ENCODE data around the gene RPP30.

The RPP30 gene

GRCh38 chr10:90914992-90915765 lies 43.4 kb downstream of the RPP30 start:
- Histone ChIP-seq H3K27me3 (ENCODE audit: control insufficient read depth in 2 of 2, insufficient read depth in 2 of 2, low read length in 2 of 2) (no peaks in the 10 kb centered on the region), H3K36me3 (ENCODE audit: control insufficient read depth in 2 of 2, insufficient read depth in 2 of 2, low read length in 2 of 2) (no peaks in the 10 kb centered on the region), H3K9me3 (ENCODE audit: control insufficient read depth in 2 of 2, low read length in 2 of 2) (no peaks in the 10 kb centered on the region), H3K4me1 (ENCODE audit: control insufficient read depth in 2 of 2, insufficient read depth in 2 of 2, low read length in 2 of 2) (no peaks in the 10 kb centered on the region), H3K9ac (ENCODE audit: low read depth in 1 of 2, low read length in 2 of 2) (no peak overlapping the region), H3K4me3 (ENCODE audit: low read length in 2 of 2) (no peak overlapping the region), H3K27ac (ENCODE audit: low read depth in 2 of 2, low read length in 2 of 2) (no peak overlapping the region)

- no peak overlapping the region for H3K27ac ChIP-seq (ENCODE audit: low read depth in 2 of 2, low read length in 2 of 2)
- H3K9ac ChIP-seq (ENCODE audit: low read depth in 1 of 2, low read length in 2 of 2) = no peak overlapping the region
- no peaks in the 10 kb centered on the region for H3K9me3 ChIP-seq (ENCODE audit: control insufficient read depth in 2 of 2, low read length in 2 of 2)
- H3K27me3 ChIP-seq (ENCODE audit: control insufficient read depth in 2 of 2, insufficient read depth in 2 of 2, low read length in 2 of 2) = no peaks in the 10 kb centered on the region
- H3K4me1 ChIP-seq (ENCODE audit: control insufficient read depth in 2 of 2, insufficient read depth in 2 of 2, low read length in 2 of 2) = no peaks in the 10 kb centered on the region
- H3K4me3 ChIP-seq (ENCODE audit: low read length in 2 of 2) = no peak overlapping the region
- no peaks in the 10 kb centered on the region for H3K36me3 ChIP-seq (ENCODE audit: control insufficient read depth in 2 of 2, insufficient read depth in 2 of 2, low read length in 2 of 2)
Measured at GRCh38 chr10:90915766-90916075, 43.9 kb downstream of the RPP30 start.

- no peak overlapping the region for H3K9ac ChIP-seq (ENCODE audit: low read depth in 1 of 2, low read length in 2 of 2)
- no peaks in the 10 kb centered on the region for H3K36me3 ChIP-seq (ENCODE audit: control insufficient read depth in 2 of 2, insufficient read depth in 2 of 2, low read length in 2 of 2)
- H3K27me3 ChIP-seq (ENCODE audit: control insufficient read depth in 2 of 2, insufficient read depth in 2 of 2, low read length in 2 of 2) = no peaks in the 10 kb centered on the region
- no peaks in the 10 kb centered on the region for H3K9me3 ChIP-seq (ENCODE audit: control insufficient read depth in 2 of 2, low read length in 2 of 2)
- H3K27ac ChIP-seq (ENCODE audit: low read depth in 2 of 2, low read length in 2 of 2) = no peak overlapping the region
- H3K4me3 ChIP-seq (ENCODE audit: low read length in 2 of 2) = no peak overlapping the region
- no peaks in the 10 kb centered on the region for H3K4me1 ChIP-seq (ENCODE audit: control insufficient read depth in 2 of 2, insufficient read depth in 2 of 2, low read length in 2 of 2)
Measured at GRCh38 chr10:90916392-90917237, 44.8 kb downstream of the RPP30 start.

- Histone ChIP-seq H3K27ac (ENCODE audit: low read depth in 2 of 2, low read length in 2 of 2) (no peak overlapping the region), H3K36me3 (ENCODE audit: control insufficient read depth in 2 of 2, insufficient read depth in 2 of 2, low read length in 2 of 2) (no peaks in the 10 kb centered on the region), H3K4me1 (ENCODE audit: control insufficient read depth in 2 of 2, insufficient read depth in 2 of 2, low read length in 2 of 2) (no peaks in the 10 kb centered on the region), H3K4me3 (ENCODE audit: low read length in 2 of 2) (no peak overlapping the region), H3K9me3 (ENCODE audit: control insufficient read depth in 2 of 2, low read length in 2 of 2) (no peaks in the 10 kb centered on the region), H3K9ac (ENCODE audit: low read depth in 1 of 2, low read length in 2 of 2) (no peak overlapping the region), H3K27me3 (ENCODE audit: control insufficient read depth in 2 of 2, insufficient read depth in 2 of 2, low read length in 2 of 2) (no peaks in the 10 kb centered on the region)
Measured at GRCh38 chr10:90917238-90917967, 45.6 kb downstream of the RPP30 start.

- H3K4me1 ChIP-seq (ENCODE audit: control insufficient read depth in 2 of 2, insufficient read depth in 2 of 2, low read length in 2 of 2) = no peaks in the 10 kb centered on the region
- H3K9ac ChIP-seq (ENCODE audit: low read depth in 1 of 2, low read length in 2 of 2) = no peak overlapping the region
- H3K27ac ChIP-seq (ENCODE audit: low read depth in 2 of 2, low read length in 2 of 2) = no peak overlapping the region
- no peaks in the 10 kb centered on the region for H3K9me3 ChIP-seq (ENCODE audit: control insufficient read depth in 2 of 2, low read length in 2 of 2)
- no peak overlapping the region for H3K4me3 ChIP-seq (ENCODE audit: low read length in 2 of 2)
- H3K36me3 ChIP-seq (ENCODE audit: control insufficient read depth in 2 of 2, insufficient read depth in 2 of 2, low read length in 2 of 2) = no peaks in the 10 kb centered on the region
- H3K27me3 ChIP-seq (ENCODE audit: control insufficient read depth in 2 of 2, insufficient read depth in 2 of 2, low read length in 2 of 2) = no peaks in the 10 kb centered on the region
Measured at GRCh38 chr10:90917968-90918318, 46.2 kb downstream of the RPP30 start.

GRCh38 chr10:90919683-90920574 lies 48.2 kb downstream of the RPP30 start:
- Histone ChIP-seq H3K4me3 (ENCODE audit: low read length in 2 of 2) (no peak overlapping the region), H3K36me3 (ENCODE audit: control insufficient read depth in 2 of 2, insufficient read depth in 2 of 2, low read length in 2 of 2) (no peaks in the 10 kb centered on the region), H3K27ac (ENCODE audit: low read depth in 2 of 2, low read length in 2 of 2) (no peak overlapping the region), H3K9ac (ENCODE audit: low read depth in 1 of 2, low read length in 2 of 2) (no peak overlapping the region), H3K4me1 (ENCODE audit: control insufficient read depth in 2 of 2, insufficient read depth in 2 of 2, low read length in 2 of 2) (no peaks in the 10 kb centered on the region), H3K9me3 (ENCODE audit: control insufficient read depth in 2 of 2, low read length in 2 of 2) (no peaks in the 10 kb centered on the region), H3K27me3 (ENCODE audit: control insufficient read depth in 2 of 2, insufficient read depth in 2 of 2, low read length in 2 of 2) (no peaks in the 10 kb centered on the region)

- Histone ChIP-seq H3K27ac (ENCODE audit: low read depth in 2 of 2, low read length in 2 of 2) (no peak within 1 kb of the TSS), H3K36me3 (ENCODE audit: control insufficient read depth in 2 of 2, insufficient read depth in 2 of 2, low read length in 2 of 2) (no peaks in the 10 kb centered on the region), H3K9ac (ENCODE audit: low read depth in 1 of 2, low read length in 2 of 2) (no peak within 1 kb of the TSS), H3K4me3 (ENCODE audit: low read length in 2 of 2) (no peak within 1 kb of the TSS), H3K27me3 (ENCODE audit: control insufficient read depth in 2 of 2, insufficient read depth in 2 of 2, low read length in 2 of 2) (no peaks in the 10 kb centered on the region), H3K9me3 (ENCODE audit: control insufficient read depth in 2 of 2, low read length in 2 of 2) (no peaks in the 10 kb centered on the region), H3K4me1 (ENCODE audit: control insufficient read depth in 2 of 2, insufficient read depth in 2 of 2, low read length in 2 of 2) (no peaks in the 10 kb centered on the region)
Measured at GRCh38 chr10:90920986-90921666, 49.4 kb downstream of the RPP30 start, which contains the start of gene ANKRD1. TSS of gene ANKRD1 (minus strand) at chr10:90921087. CDS start at chr10:90921027, 60 bp downstream.

GRCh38 chr10:90921906-90922305 lies 50.1 kb downstream of the RPP30 start:
- H3K27ac ChIP-seq (ENCODE audit: low read depth in 2 of 2, low read length in 2 of 2) = no peak overlapping the region
- no peak overlapping the region for H3K4me3 ChIP-seq (ENCODE audit: low read length in 2 of 2)
- no peaks in the 10 kb centered on the region for H3K36me3 ChIP-seq (ENCODE audit: control insufficient read depth in 2 of 2, insufficient read depth in 2 of 2, low read length in 2 of 2)
- no peaks in the 10 kb centered on the region for H3K4me1 ChIP-seq (ENCODE audit: control insufficient read depth in 2 of 2, insufficient read depth in 2 of 2, low read length in 2 of 2)
- no peak overlapping the region for H3K9ac ChIP-seq (ENCODE audit: low read depth in 1 of 2, low read length in 2 of 2)
- H3K9me3 ChIP-seq (ENCODE audit: control insufficient read depth in 2 of 2, low read length in 2 of 2) = no peaks in the 10 kb centered on the region
- H3K27me3 ChIP-seq (ENCODE audit: control insufficient read depth in 2 of 2, insufficient read depth in 2 of 2, low read length in 2 of 2) = no peaks in the 10 kb centered on the region

GRCh38 chr10:90923111-90923731 lies 51.4 kb downstream of the RPP30 start:
- Histone ChIP-seq H3K4me1 (ENCODE audit: control insufficient read depth in 2 of 2, insufficient read depth in 2 of 2, low read length in 2 of 2) (no peaks in the 10 kb centered on the region), H3K27me3 (ENCODE audit: control insufficient read depth in 2 of 2, insufficient read depth in 2 of 2, low read length in 2 of 2) (no peaks in the 10 kb centered on the region), H3K9me3 (ENCODE audit: control insufficient read depth in 2 of 2, low read length in 2 of 2) (no peaks in the 10 kb centered on the region), H3K27ac (ENCODE audit: low read depth in 2 of 2, low read length in 2 of 2) (no peak overlapping the region), H3K36me3 (ENCODE audit: control insufficient read depth in 2 of 2, insufficient read depth in 2 of 2, low read length in 2 of 2) (no peaks in the 10 kb centered on the region), H3K9ac (ENCODE audit: low read depth in 1 of 2, low read length in 2 of 2) (no peak overlapping the region), H3K4me3 (ENCODE audit: low read length in 2 of 2) (no peak overlapping the region)
